OCI-LY1 (cell line): ENCODE measurements around the gene PVALB.

Experiments used
- H2AFZ ChIP-seq: fragments of 200-600 bp; sonication (generic), shearing (Covaris generic); 2 replicates; pipeline ENCODE4 v1.6.0; 2014; ENCODE audit warnings: antibody characterized with exemption, mild to moderate bottlenecking, low read length
- H3F3A ChIP-seq: fragments of 200-600 bp; sonication (generic), shearing (Covaris generic); 2 replicates; pipeline ENCODE4 v1.6.0; 2014; ENCODE audit warnings: mild to moderate bottlenecking, antibody characterized with exemption, low read length, moderate library complexity; ENCODE audit not compliant: insufficient read depth
- H3K27ac ChIP-seq: fragments of 200-600 bp; sonication (generic); 2 replicates; pipeline ENCODE4 v1.5.1; 2014; ENCODE audit warnings: low read length, mixed run types, mild to moderate bottlenecking, low read depth; ENCODE audit not compliant: poor library complexity, severe bottlenecking
- H3K27me3 ChIP-seq: fragments of 200-600 bp; sonication (generic); 2 replicates; pipeline ENCODE4 v1.6.0; 2014; ENCODE audit warnings: antibody characterized with exemption, mild to moderate bottlenecking, low read length, moderate library complexity; ENCODE audit not compliant: insufficient read depth
- H3K36me3 ChIP-seq: fragments of 200-600 bp; sonication (generic); 2 replicates; pipeline ENCODE4 v1.6.1; 2014; ENCODE audit warnings: mild to moderate bottlenecking, antibody characterized with exemption, low read length, moderate library complexity, mixed read lengths; ENCODE audit not compliant: insufficient read depth
- H3K4me1 ChIP-seq: fragments of 200-600 bp; sonication (generic); 2 replicates; pipeline ENCODE4 v1.5.1; 2014; ENCODE audit warnings: mild to moderate bottlenecking, low read length, moderate library complexity; ENCODE audit not compliant: insufficient read depth, severe bottlenecking
- H3K4me2 ChIP-seq: fragments of 200-600 bp; sonication (generic), shearing (Covaris generic); 2 replicates; pipeline ENCODE4 v1.6.1; 2014; ENCODE audit warnings: low read length
- H3K4me3 ChIP-seq: fragments of 200-600 bp; sonication (generic); 2 replicates; pipeline ENCODE4 v1.5.1; 2014; ENCODE audit warnings: low read length, low read depth, mild to moderate bottlenecking, mixed read lengths; ENCODE audit not compliant: poor library complexity, severe bottlenecking
- H3K79me2 ChIP-seq: fragments of 200-600 bp; shearing (Covaris generic); 2 replicates; pipeline ENCODE4 v1.6.1; 2016; ENCODE audit warnings: mixed run types, low read length, mixed read lengths; ENCODE audit not compliant: insufficient read depth
- H3K9ac ChIP-seq: fragments of 200-600 bp; sonication (generic), shearing (Covaris generic); 2 replicates; pipeline ENCODE4 v1.6.1; 2014; ENCODE audit warnings: mild to moderate bottlenecking, low read length, mixed read lengths
- H3K9me2 ChIP-seq: fragments of 200-600 bp; sonication (generic), shearing (Covaris generic); 2 replicates; pipeline ENCODE4 v1.6.1; 2014; ENCODE audit warnings: low read depth, mild to moderate bottlenecking, low read length, mixed read lengths
- H3K9me3 ChIP-seq: fragments of 200-600 bp; shearing (Covaris generic); 2 replicates; pipeline ENCODE4 v1.6.1; 2014; ENCODE audit warnings: low read length, mixed read lengths
- H4K20me1 ChIP-seq: fragments of 200-600 bp; sonication (generic), shearing (Covaris generic); 2 replicates; pipeline ENCODE4 v1.6.0; 2016; ENCODE audit warnings: mild to moderate bottlenecking, low read length; ENCODE audit not compliant: insufficient read depth
- CTCF ChIP-seq: fragments of 200-600 bp; sonication (generic), shearing (Covaris generic); IDR thresholded peaks from 2 replicates; pipeline ENCODE4 v1.5.1; 2017; ENCODE audit warnings: mild to moderate bottlenecking, antibody characterized with exemption, low read length, moderate library complexity, mixed read lengths
- EZH2 ChIP-seq: fragments of 200-600 bp; sonication (generic), shearing (Covaris generic); IDR thresholded peaks from 2 replicates; pipeline ENCODE4 v1.8.0; 2017; ENCODE audit warnings: borderline replicate concordance, mixed run types, mild to moderate bottlenecking, antibody characterized with exemption, low read length, moderate library complexity, mixed read lengths

Gene PVALB

GRCh38 chr22:36846949-36847348, 30.1 kb upstream of the PVALB start:
- Histone ChIP-seq H3K27me3 (no peaks in the 10 kb centered on the region), H2AFZ (no peak overlapping the region), H4K20me1 (no peaks in the 10 kb centered on the region), H3K27ac (no peak overlapping the region), H3K4me1 (no peaks in the 10 kb centered on the region), H3K79me2 (no peaks in the 10 kb centered on the region), H3K4me3 (no peak overlapping the region), H3K9ac (no peak overlapping the region), H3K9me2 (no peaks in the 10 kb centered on the region), H3K4me2 (no peak overlapping the region), H3F3A (no peaks in the 10 kb centered on the region), H3K36me3 (no peaks in the 10 kb centered on the region), H3K9me3 (no peaks in the 10 kb centered on the region)
- TF ChIP-seq EZH2: no peak
- no peak for TF ChIP-seq CTCF

- H3K4me1 ChIP-seq: no peaks in the 10 kb centered on the region
- no peaks in the 10 kb centered on the region for H4K20me1 ChIP-seq
- no peak overlapping the region for H3K27ac ChIP-seq
- H3K9ac ChIP-seq: no peak overlapping the region
- TF ChIP-seq CTCF (no peak), EZH2 (no peak)
- no peaks in the 10 kb centered on the region for H3F3A ChIP-seq
- H2AFZ ChIP-seq: no peak overlapping the region
- no peaks in the 10 kb centered on the region for H3K9me3 ChIP-seq
- no peak overlapping the region for H3K4me3 ChIP-seq
- no peaks in the 10 kb centered on the region for H3K27me3 ChIP-seq
- no peak overlapping the region for H3K4me2 ChIP-seq
- no peaks in the 10 kb centered on the region for H3K9me2 ChIP-seq
- no peaks in the 10 kb centered on the region for H3K36me3 ChIP-seq
- no peaks in the 10 kb centered on the region for H3K79me2 ChIP-seq
Measured at GRCh38 chr22:36846271-36846670, 29.4 kb upstream of the PVALB start.

- Histone ChIP-seq H3K27me3 (peaks cover 5% of the 10 kb centered on the region; the same call in 1 of the 2 replicates), H3K79me2 (no peaks in the 10 kb centered on the region), H3K27ac (no peak overlapping the region), H3F3A (no peaks in the 10 kb centered on the region), H2AFZ (no peak overlapping the region), H3K9me3 (peaks cover 3% of the 10 kb centered on the region), H3K4me1 (no peaks in the 10 kb centered on the region), H3K9me2 (no peaks in the 10 kb centered on the region), H3K9ac (no peak overlapping the region), H3K4me2 (no peak overlapping the region), H3K4me3 (no peak overlapping the region), H4K20me1 (no peaks in the 10 kb centered on the region), H3K36me3 (no peaks in the 10 kb centered on the region)
- TF ChIP-seq EZH2 (no peak), CTCF (no peak)
Measured at GRCh38 chr22:36840106-36840505, 23.3 kb upstream of the PVALB start.
